Panc1 (cell line): ENCODE results near the gene TSHZ2. TPM values are rescaled to one million over a fixed set of nuclear protein-coding genes. Genes with fewer than 3 reads are reported as not detected.

Experiments
- ATAC-seq: fragments of 200-7000 bp; cut with Tn5 transposase; 2 replicates; pipeline ENCODE4 v1.9.1; 2020; ENCODE audit warnings: mild to moderate bottlenecking, moderate library complexity
- BruUV-seq: library from RNA; stranded (reverse); fragments of 400-500 nt; replicated peaks from 2 replicates; lab custom pipeline; 2021; lab: Mats Ljungman, UMichigan
- CTCF ChIA-PET: fragments of 300-600 bp; sonication (Branson Sonifier 250); formaldehyde crosslinking; loops from one replicate; lab custom pipeline; 2022; ENCODE audit warnings: antibody characterized with exemption; lab: Charles Lee
- POLR2A ChIA-PET: fragments of 300-600 bp; sonication (Branson Sonifier 250); formaldehyde crosslinking; loops from one replicate; lab custom pipeline; 2022; ENCODE audit warnings: antibody characterized with exemption; lab: Charles Lee
- DNase-seq: peaks from one replicate; pipeline ENCODE4 v3.0.0-alpha.2; 2010; ENCODE audit warnings: low read depth, low spot score
- H3K27ac ChIP-seq: 2 replicates; pipeline ENCODE4 v1.5.1; 2011; ENCODE audit warnings: mild to moderate bottlenecking, low read length, inconsistent platforms
- H3K27me3 ChIP-seq: fragments of 200-500 bp; sonication (Bioruptor generic); 2 replicates; pipeline ENCODE4 v1.6.0; 2014; ENCODE audit warnings: low read length, inconsistent platforms; ENCODE audit not compliant: control insufficient read depth, insufficient read depth
- H3K36me3 ChIP-seq: fragments of 200-500 bp; sonication (Bioruptor generic); 2 replicates; pipeline ENCODE4 v1.5.1; 2014; ENCODE audit warnings: inconsistent platforms, mild to moderate bottlenecking, low read length, moderate library complexity; ENCODE audit not compliant: control insufficient read depth, insufficient read depth
- H3K4me1 ChIP-seq: 2 replicates; pipeline ENCODE4 v1.5.1; 2011; ENCODE audit warnings: inconsistent platforms, mild to moderate bottlenecking, low read length, moderate library complexity; ENCODE audit not compliant: control insufficient read depth, insufficient read depth
- H3K4me3 ChIP-seq, 2 experiments: 2 replicates each; pipeline ENCODE4 v1.5.1; 2011 to 2012; ENCODE audit warnings: low read depth in 2 of 2, low read length in 2 of 2, mild to moderate bottlenecking in 2 of 2, inconsistent platforms in 1 of 2, moderate library complexity in 1 of 2
- H3K9me3 ChIP-seq: fragments of 200-500 bp; sonication (Bioruptor generic); 2 replicates; pipeline ENCODE4 v1.5.1; 2014; ENCODE audit warnings: low read depth, mild to moderate bottlenecking, inconsistent platforms, low read length, moderate library complexity; ENCODE audit not compliant: control insufficient read depth, insufficient read depth
- POLR2AphosphoS5 ChIP-seq: IDR thresholded peaks from 2 replicates; pipeline ENCODE4 v1.6.1; 2012; ENCODE audit warnings: mild to moderate bottlenecking, low read depth, low read length, moderate library complexity
- SIN3A ChIP-seq: IDR thresholded peaks from 2 replicates; pipeline ENCODE4 v1.6.1; 2012; ENCODE audit warnings: low read depth, mild to moderate bottlenecking, low read length, moderate library complexity, borderline replicate concordance; ENCODE audit not compliant: insufficient read depth
- TCF7L2 ChIP-seq: IDR thresholded peaks from 2 replicates; pipeline ENCODE4 v1.6.1; 2011; ENCODE audit warnings: mild to moderate bottlenecking, low read depth, low read length, inconsistent platforms
- in situ Hi-C: cut with HindIII; loops from 2 replicates; pipeline ENCODE4 v1.10.0; 2016; ENCODE audit warnings: low sequenced_read_pairs, low pct_unique_long_range_greater_than_20kb
- intact Hi-C: fragments of 100-400 bp; cut with micrococcal nuclease; formaldehyde crosslinking; loops from one replicate; pipeline ENCODE4 v1.10.0; 2022; ENCODE audit not compliant: unreplicated experiment
- total RNA-seq: library from RNA; stranded (reverse); gene quantifications from one replicate; pipeline ENCODE4 v1.2.1, GENCODE V29; 2021; ENCODE audit not compliant: unreplicated experiment
- TF ChIP-seq, protein P1 (sequence below), 2 experiments: IDR thresholded peaks; 2 replicates each; pipeline ENCODE4 v1.6.1; 2011 to 2012; ENCODE audit warnings: low read depth in 2 of 2, control low read depth in 1 of 2, low read length in 1 of 2, mild to moderate bottlenecking in 1 of 2, moderate library complexity in 1 of 2; ENCODE audit not compliant: insufficient read depth in 1 of 2
- TF ChIP-seq, protein P2 (sequence below): fragments of 450-650 bp; IDR thresholded peaks from 2 replicates; pipeline ENCODE4 v1.5.1; 2017; ENCODE audit warnings: mild to moderate bottlenecking

Gene TSHZ2
- total RNA-seq, 1 experiment from 2014 or later, result 0.36 TPM

DNA sequence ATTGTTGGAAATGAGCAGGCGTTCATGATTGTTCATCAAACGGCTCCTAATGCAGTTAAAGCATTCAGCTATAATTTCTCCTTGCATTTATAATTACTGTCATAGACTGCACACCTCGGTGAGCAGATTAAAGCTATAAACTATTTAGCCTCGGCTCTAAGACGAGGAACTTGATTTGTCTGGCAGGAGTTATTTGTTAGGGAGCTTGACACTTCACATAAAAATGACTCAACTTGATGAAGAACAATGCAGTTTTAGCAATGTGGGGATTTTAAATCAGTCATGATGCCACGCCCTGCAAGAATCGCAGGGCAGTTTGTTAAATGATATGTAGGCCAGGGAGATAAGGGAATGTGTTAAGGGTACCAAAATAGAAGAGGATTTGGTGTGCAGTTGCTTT is 290.2 kb downstream of the TSHZ2 start:
- intact Hi-C loops, result no loop called here
- Histone ChIP-seq H3K36me3 (no peaks in the 10 kb centered on the region), H3K4me3 (no peak overlapping the region), H3K4me1 (no peaks in the 10 kb centered on the region), H3K27me3 (peaks cover 16% of the 10 kb centered on the region), H3K9me3 (no peaks in the 10 kb centered on the region), H3K27ac (no peak overlapping the region)
- ATAC-seq (no peak), DNase-seq (no peak)
- CTCF ChIA-PET, result no interaction called here
- BruUV-seq, result no TSS peak
- POLR2A ChIA-PET, result no interaction called here
- in situ Hi-C loops, result no loop called here
- TF ChIP-seq, protein P1, sequence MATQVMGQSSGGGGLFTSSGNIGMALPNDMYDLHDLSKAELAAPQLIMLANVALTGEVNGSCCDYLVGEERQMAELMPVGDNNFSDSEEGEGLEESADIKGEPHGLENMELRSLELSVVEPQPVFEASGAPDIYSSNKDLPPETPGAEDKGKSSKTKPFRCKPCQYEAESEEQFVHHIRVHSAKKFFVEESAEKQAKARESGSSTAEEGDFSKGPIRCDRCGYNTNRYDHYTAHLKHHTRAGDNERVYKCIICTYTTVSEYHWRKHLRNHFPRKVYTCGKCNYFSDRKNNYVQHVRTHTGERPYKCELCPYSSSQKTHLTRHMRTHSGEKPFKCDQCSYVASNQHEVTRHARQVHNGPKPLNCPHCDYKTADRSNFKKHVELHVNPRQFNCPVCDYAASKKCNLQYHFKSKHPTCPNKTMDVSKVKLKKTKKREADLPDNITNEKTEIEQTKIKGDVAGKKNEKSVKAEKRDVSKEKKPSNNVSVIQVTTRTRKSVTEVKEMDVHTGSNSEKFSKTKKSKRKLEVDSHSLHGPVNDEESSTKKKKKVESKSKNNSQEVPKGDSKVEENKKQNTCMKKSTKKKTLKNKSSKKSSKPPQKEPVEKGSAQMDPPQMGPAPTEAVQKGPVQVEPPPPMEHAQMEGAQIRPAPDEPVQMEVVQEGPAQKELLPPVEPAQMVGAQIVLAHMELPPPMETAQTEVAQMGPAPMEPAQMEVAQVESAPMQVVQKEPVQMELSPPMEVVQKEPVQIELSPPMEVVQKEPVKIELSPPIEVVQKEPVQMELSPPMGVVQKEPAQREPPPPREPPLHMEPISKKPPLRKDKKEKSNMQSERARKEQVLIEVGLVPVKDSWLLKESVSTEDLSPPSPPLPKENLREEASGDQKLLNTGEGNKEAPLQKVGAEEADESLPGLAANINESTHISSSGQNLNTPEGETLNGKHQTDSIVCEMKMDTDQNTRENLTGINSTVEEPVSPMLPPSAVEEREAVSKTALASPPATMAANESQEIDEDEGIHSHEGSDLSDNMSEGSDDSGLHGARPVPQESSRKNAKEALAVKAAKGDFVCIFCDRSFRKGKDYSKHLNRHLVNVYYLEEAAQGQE (IDR thresholded peaks at IDR 0.05; ENCODE audit: insufficient read depth in 1 of 2, low read depth in 2 of 2, low read length in 1 of 2), result no peak
- TF ChIP-seq, protein P2, sequence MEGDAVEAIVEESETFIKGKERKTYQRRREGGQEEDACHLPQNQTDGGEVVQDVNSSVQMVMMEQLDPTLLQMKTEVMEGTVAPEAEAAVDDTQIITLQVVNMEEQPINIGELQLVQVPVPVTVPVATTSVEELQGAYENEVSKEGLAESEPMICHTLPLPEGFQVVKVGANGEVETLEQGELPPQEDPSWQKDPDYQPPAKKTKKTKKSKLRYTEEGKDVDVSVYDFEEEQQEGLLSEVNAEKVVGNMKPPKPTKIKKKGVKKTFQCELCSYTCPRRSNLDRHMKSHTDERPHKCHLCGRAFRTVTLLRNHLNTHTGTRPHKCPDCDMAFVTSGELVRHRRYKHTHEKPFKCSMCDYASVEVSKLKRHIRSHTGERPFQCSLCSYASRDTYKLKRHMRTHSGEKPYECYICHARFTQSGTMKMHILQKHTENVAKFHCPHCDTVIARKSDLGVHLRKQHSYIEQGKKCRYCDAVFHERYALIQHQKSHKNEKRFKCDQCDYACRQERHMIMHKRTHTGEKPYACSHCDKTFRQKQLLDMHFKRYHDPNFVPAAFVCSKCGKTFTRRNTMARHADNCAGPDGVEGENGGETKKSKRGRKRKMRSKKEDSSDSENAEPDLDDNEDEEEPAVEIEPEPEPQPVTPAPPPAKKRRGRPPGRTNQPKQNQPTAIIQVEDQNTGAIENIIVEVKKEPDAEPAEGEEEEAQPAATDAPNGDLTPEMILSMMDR, result no peak
- no peak for TF ChIP-seq SIN3A
- TF ChIP-seq POLR2AphosphoS5, result no peak
- TF ChIP-seq TCF7L2, result no peak

DNA sequence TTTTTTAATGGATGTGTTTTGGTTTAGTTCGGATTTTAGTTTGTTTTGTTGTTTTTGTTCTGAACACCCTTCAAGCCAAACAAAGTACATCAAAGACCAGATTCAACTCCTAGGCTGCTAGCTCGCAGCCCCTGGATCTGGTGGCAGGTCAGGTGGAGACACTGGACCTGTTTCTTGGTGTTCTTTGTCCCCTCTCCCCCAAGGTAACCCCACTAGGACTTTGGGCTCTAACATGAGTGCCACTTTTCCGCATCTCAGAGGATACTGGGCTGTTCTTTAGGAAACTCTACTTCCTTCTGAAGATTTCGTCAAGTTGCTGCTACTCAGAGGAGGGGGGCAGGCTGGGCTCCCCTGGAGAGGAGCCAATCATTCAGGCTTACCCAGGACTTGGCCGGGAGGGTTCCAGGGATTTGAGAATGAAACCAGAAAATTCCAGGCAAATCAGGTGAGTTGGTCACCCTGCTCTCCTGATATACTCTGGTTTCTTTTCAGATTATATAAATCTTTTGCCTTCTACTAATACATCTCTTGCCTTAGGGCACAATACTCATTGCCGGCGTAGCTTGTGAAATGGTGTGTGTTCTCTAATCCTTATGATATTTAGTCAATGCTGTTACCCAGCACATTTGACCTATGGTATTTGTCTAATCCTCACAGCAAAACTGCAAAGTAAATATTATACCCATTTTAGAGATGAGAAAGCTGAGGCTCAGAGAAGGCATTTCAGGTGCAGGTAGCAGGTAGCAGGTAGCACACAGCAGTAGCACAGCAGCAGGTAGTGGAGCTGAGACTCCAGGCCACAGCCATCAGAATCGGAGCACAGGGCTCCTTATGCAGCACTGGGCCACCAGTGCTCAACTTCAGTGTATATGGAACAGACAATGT is 291.6 kb downstream of the TSHZ2 start:
- CTCF ChIA-PET, result no interaction called here
- Histone ChIP-seq H3K36me3 (no peaks in the 10 kb centered on the region), H3K27me3 (peaks cover 16% of the 10 kb centered on the region), H3K9me3 (no peaks in the 10 kb centered on the region), H3K4me1 (no peaks in the 10 kb centered on the region), H3K4me3 (no peak overlapping the region), H3K27ac (no peak overlapping the region)
- no TSS peak for BruUV-seq
- intact Hi-C loops, result no loop called here
- in situ Hi-C loops, result no loop called here
- ATAC-seq (no peak), DNase-seq (no peak)
- no peak for TF ChIP-seq TCF7L2
- TF ChIP-seq SIN3A, result no peak
- TF ChIP-seq, protein P1 (IDR thresholded peaks at IDR 0.05; ENCODE audit: insufficient read depth in 1 of 2, low read depth in 2 of 2, low read length in 1 of 2), result no peak
- no peak for TF ChIP-seq POLR2AphosphoS5
- TF ChIP-seq, protein P2, result no peak
- POLR2A ChIA-PET, result no interaction called here
